OCI-LY7 (cell line): ENCODE data around the gene MTFP1. TPM values are rescaled to one million over a fixed set of nuclear protein-coding genes. Genes with fewer than 3 reads are reported as not detected.

ENCODE experiments used
- BruUV-seq: library from RNA; stranded (reverse); fragments of 400-500 nt; replicated peaks from 2 replicates; lab custom pipeline; 2021; lab: Mats Ljungman, UMichigan
- CTCF ChIA-PET: fragments of 300-600 bp; sonication (Branson Sonifier 250); formaldehyde crosslinking; loops from one replicate; lab custom pipeline; 2022; ENCODE audit warnings: antibody characterized with exemption; ENCODE audit not compliant: unreplicated experiment; lab: Charles Lee
- POLR2A ChIA-PET: fragments of 300-600 bp; sonication (Branson Sonifier 250); formaldehyde crosslinking; loops from one replicate; lab custom pipeline; 2022; ENCODE audit warnings: antibody characterized with exemption; lab: Charles Lee
- DNase-seq: peaks from one replicate; pipeline ENCODE4 v3.0.0-alpha.2; 2015; ENCODE audit warnings: low spot score
- H2AFZ ChIP-seq: fragments of 200-600 bp; sonication (generic), shearing (Covaris generic); 2 replicates; pipeline ENCODE4 v1.6.1; 2014; ENCODE audit warnings: mild to moderate bottlenecking, antibody characterized with exemption, low read length, moderate library complexity
- H3K27ac ChIP-seq: fragments of 200-600 bp; sonication (generic); 2 replicates; pipeline ENCODE4 v1.5.1; 2014; ENCODE audit warnings: mixed run types, low read depth, mild to moderate bottlenecking, moderate library complexity, low read length, inconsistent platforms; ENCODE audit not compliant: poor library complexity, severe bottlenecking
- H3K36me3 ChIP-seq: fragments of 200-600 bp; sonication (generic); 2 replicates; pipeline ENCODE4 v1.6.1; 2014; ENCODE audit warnings: mild to moderate bottlenecking, antibody characterized with exemption, low read length, moderate library complexity, mixed read lengths; ENCODE audit not compliant: insufficient read depth
- H3K4me1 ChIP-seq: fragments of 200-600 bp; sonication (generic); 2 replicates; pipeline ENCODE4 v1.5.1; 2014; ENCODE audit warnings: mild to moderate bottlenecking, low read length; ENCODE audit not compliant: insufficient read depth, poor library complexity, severe bottlenecking
- H3K4me2 ChIP-seq: fragments of 200-600 bp; sonication (generic); 2 replicates; pipeline ENCODE4 v1.6.1; 2014; ENCODE audit warnings: mild to moderate bottlenecking, low read length
- H3K4me3 ChIP-seq: fragments of 200-600 bp; sonication (generic); 2 replicates; pipeline ENCODE4 v1.5.1; 2014; ENCODE audit warnings: mild to moderate bottlenecking, low read depth, low read length; ENCODE audit not compliant: poor library complexity, severe bottlenecking
- H3K79me2 ChIP-seq: fragments of 200-600 bp; sonication (generic); 2 replicates; pipeline ENCODE4 v1.6.1; 2016; ENCODE audit warnings: low read depth, mild to moderate bottlenecking, low read length, moderate library complexity, mixed read lengths; ENCODE audit not compliant: insufficient read depth
- H3K9me2 ChIP-seq: fragments of 200-600 bp; sonication (generic); 2 replicates; pipeline ENCODE4 v1.6.1; 2016; ENCODE audit warnings: mild to moderate bottlenecking, low read length, mixed read lengths; ENCODE audit not compliant: insufficient read depth
- H3K9me3 ChIP-seq: fragments of 200-600 bp; sonication (generic); 2 replicates; pipeline ENCODE4 v1.6.1; 2014; ENCODE audit warnings: mild to moderate bottlenecking, mixed run types, low read length, mixed read lengths
- H4K20me1 ChIP-seq: fragments of 200-600 bp; sonication (generic); 2 replicates; pipeline ENCODE4 v1.6.1; 2014; ENCODE audit warnings: mild to moderate bottlenecking, antibody characterized with exemption, low read length, moderate library complexity, mixed read lengths; ENCODE audit not compliant: insufficient read depth
- EZH2phosphoT487 ChIP-seq: fragments of 200-600 bp; sonication (generic); IDR thresholded peaks from 2 replicates; pipeline ENCODE4 v1.6.1; 2018; ENCODE audit warnings: low read depth, borderline replicate concordance, mild to moderate bottlenecking, mixed run types, antibody characterized with exemption, low read length, moderate library complexity, mixed read lengths
- intact Hi-C: fragments of 100-400 bp; cut with micrococcal nuclease; formaldehyde crosslinking; loops from one replicate; pipeline ENCODE4 v1.10.0; 2022; ENCODE audit not compliant: unreplicated experiment
- total RNA-seq, 2 experiments: library from RNA; depleted of rRNA in 1 of 2; stranded (reverse); fragments of >200 nt in 1 of 2; shearing (Covaris generic) in 1 of 2; gene quantifications; 2 replicates each; pipeline ENCODE4 v1.2.3, GENCODE V29; 2014 to 2022
- TF ChIP-seq, protein P1 (sequence below): fragments of 200-600 bp; sonication (generic); conservative IDR thresholded peaks from 2 replicates; pipeline ENCODE4 v1.5.1; 2014; ENCODE audit warnings: mild to moderate bottlenecking, antibody characterized with exemption, low read length, moderate library complexity, mixed read lengths

Gene MTFP1
- total RNA-seq, 2 experiments from 2014 or later = 81.9 to 83.2 TPM

DNA sequence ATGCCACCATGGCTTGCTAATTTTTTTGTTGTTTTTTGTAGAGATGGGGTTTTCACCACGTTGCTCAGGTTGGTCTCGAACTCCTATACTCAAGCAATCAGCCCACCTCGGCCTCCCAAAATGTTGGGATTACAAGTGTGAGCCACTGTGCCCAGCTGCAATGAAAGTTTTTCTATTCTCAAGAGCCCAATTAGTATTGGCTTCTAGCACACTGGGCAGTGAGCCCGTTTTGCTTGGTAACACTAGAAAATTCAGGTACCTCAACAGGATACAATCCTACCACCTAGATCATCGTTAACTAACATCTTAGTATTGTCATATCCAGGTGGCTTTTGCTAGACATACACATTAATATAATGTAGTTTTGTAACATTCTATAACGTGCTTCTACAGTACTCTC is 27.3 kb downstream of the MTFP1 start:
- H3K27ac ChIP-seq = no peak overlapping the region
- no peaks in the 10 kb centered on the region for H3K9me3 ChIP-seq
- H3K4me1 ChIP-seq = no peaks in the 10 kb centered on the region
- no peaks in the 10 kb centered on the region for H4K20me1 ChIP-seq
- intact Hi-C loops = no loop called here
- H2AFZ ChIP-seq = no peak overlapping the region
- TF ChIP-seq, protein P1, sequence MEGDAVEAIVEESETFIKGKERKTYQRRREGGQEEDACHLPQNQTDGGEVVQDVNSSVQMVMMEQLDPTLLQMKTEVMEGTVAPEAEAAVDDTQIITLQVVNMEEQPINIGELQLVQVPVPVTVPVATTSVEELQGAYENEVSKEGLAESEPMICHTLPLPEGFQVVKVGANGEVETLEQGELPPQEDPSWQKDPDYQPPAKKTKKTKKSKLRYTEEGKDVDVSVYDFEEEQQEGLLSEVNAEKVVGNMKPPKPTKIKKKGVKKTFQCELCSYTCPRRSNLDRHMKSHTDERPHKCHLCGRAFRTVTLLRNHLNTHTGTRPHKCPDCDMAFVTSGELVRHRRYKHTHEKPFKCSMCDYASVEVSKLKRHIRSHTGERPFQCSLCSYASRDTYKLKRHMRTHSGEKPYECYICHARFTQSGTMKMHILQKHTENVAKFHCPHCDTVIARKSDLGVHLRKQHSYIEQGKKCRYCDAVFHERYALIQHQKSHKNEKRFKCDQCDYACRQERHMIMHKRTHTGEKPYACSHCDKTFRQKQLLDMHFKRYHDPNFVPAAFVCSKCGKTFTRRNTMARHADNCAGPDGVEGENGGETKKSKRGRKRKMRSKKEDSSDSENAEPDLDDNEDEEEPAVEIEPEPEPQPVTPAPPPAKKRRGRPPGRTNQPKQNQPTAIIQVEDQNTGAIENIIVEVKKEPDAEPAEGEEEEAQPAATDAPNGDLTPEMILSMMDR = no peak
- no peak for TF ChIP-seq EZH2phosphoT487
- H3K4me2 ChIP-seq = no peak overlapping the region
- no peak overlapping the region for H3K4me3 ChIP-seq
- H3K79me2 ChIP-seq = no peaks in the 10 kb centered on the region
- CTCF ChIA-PET = no interaction called here
- POLR2A ChIA-PET = no interaction called here
- H3K9me2 ChIP-seq = no peaks in the 10 kb centered on the region
- no peak for DNase-seq
- no TSS peak for BruUV-seq
- H3K36me3 ChIP-seq = no peaks in the 10 kb centered on the region

- intact Hi-C loops = no loop called here
- CTCF ChIA-PET = no interaction called here
- TF ChIP-seq, protein P1 = 0 out of 2 replicates have a peak, but pooled peaks have one; percentile 20
- TF ChIP-seq EZH2phosphoT487 = no peak
Observed at GRCh38 chr22:30453731-30454510, 28.4 kb downstream of the MTFP1 start.

DNA sequence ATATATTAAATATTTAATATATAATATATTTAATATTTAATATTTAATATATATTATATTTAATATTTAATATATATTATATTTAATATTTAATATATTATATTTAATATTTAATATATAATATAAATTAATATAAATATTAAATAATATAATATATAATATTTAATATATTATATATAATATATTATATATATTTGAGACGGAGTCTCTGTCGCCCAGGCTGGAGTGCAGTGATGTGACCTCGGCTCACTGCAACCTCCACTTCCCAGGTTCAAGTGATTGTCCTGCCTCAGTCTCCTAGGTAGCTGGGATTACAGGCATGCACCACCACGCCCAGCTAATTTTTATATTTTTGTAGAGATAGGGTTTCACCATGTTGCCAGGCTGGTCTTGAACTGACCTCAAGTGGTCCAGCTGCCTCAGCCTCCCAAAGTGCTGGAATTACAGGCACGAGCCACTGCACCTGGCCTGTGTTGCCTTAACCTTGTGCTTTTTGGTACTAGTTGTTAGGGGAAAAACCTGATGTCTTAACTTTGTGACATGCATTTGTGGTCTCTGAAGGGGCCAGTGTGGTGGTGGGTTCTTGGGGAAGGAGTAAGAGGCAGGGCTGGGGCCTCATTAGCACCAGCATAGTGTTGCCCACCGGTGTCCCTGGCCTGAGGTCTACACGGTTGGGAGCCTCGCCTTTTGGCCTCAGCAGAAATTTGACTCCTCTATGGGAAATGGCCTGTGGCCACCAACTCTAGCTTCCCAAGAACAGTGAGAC is 29.7 kb downstream of the MTFP1 start:
- intact Hi-C loops = no loop called here
- Histone ChIP-seq H3K27ac (no peak overlapping the region), H3K36me3 (no peaks in the 10 kb centered on the region), H3K4me2 (no peak overlapping the region), H3K79me2 (no peaks in the 10 kb centered on the region), H4K20me1 (no peaks in the 10 kb centered on the region), H3K4me1 (no peaks in the 10 kb centered on the region), H2AFZ (no peak overlapping the region), H3K9me2 (no peaks in the 10 kb centered on the region), H3K4me3 (no peak overlapping the region), H3K9me3 (no peaks in the 10 kb centered on the region)
- TF ChIP-seq, protein P1 = no peak
- no peak for TF ChIP-seq EZH2phosphoT487
- POLR2A ChIA-PET = no interaction called here
- CTCF ChIA-PET = no interaction called here
- no peak for DNase-seq
- no TSS peak for BruUV-seq

More at GRCh38 chr22:30453731-30454510, 28.4 kb downstream of the MTFP1 start:
- no peaks in the 10 kb centered on the region for H3K36me3 ChIP-seq
- H3K4me1 ChIP-seq = no peaks in the 10 kb centered on the region
- no peaks in the 10 kb centered on the region for H3K79me2 ChIP-seq
- no peak overlapping the region for H2AFZ ChIP-seq
- POLR2A ChIA-PET = no interaction called here
- DNase-seq = no peak
- H4K20me1 ChIP-seq = no peaks in the 10 kb centered on the region
- BruUV-seq = no TSS peak
- no peak overlapping the region for H3K4me2 ChIP-seq
- H3K27ac ChIP-seq = no peak overlapping the region
- H3K4me3 ChIP-seq = no peak overlapping the region
- H3K9me2 ChIP-seq = no peaks in the 10 kb centered on the region
- no peaks in the 10 kb centered on the region for H3K9me3 ChIP-seq
